SK-N-SH (cell line): Measurements from ENCODE around the gene SYNJ2. TPM values are rescaled to one million over a fixed set of nuclear protein-coding genes. Genes with fewer than 3 reads are reported as not detected.

Source experiments
- CTCF ChIA-PET: fragments of 300-600, 350-600 bp; formaldehyde crosslinking; extraction: SDS; loops from one replicate; lab custom pipeline; 2021; lab: Yijun Ruan, JAX
- POLR2A ChIA-PET: fragments of 350-600 bp; sonication (Branson Sonifier 250); formaldehyde crosslinking; extraction: SDS; loops from one replicate; lab custom pipeline; 2020; ENCODE audit warnings: antibody characterized with exemption, inconsistent platforms; lab: Yijun Ruan, JAX
- DNase-seq: peaks from one replicate; pipeline ENCODE4 v3.0.0; 2012
- H2AFZ ChIP-seq: fragments of 200-600 bp; sonication (generic); 2 replicates; pipeline ENCODE4 v1.8.1; 2016; ENCODE audit warnings: antibody characterized with exemption, mild to moderate bottlenecking, low read depth
- H3F3A ChIP-seq: fragments of 200-600 bp; sonication (generic); replicated peaks from 2 replicates; pipeline ENCODE3; 2016; ENCODE audit warnings: antibody characterized with exemption, mild to moderate bottlenecking; ENCODE audit not compliant: insufficient read depth
- H3K27ac ChIP-seq, 2 experiments: fragments of 200-500 bp in 1 of 2; fragments of 200-600 bp in 1 of 2; sonication (Bioruptor generic) in 1 of 2; sonication (generic), shearing (Covaris generic) in 1 of 2; 2 replicates each; pipeline versions ENCODE4 v1.5.1 to v1.6.1; 2014 to 2016; ENCODE audit warnings: low read depth in 2 of 2, inconsistent platforms in 1 of 2, low read length in 1 of 2, mild to moderate bottlenecking in 1 of 2, mixed read lengths in 1 of 2
- H3K27me3 ChIP-seq: fragments of 200-600 bp; sonication (generic), shearing (Covaris generic); 2 replicates; pipeline ENCODE4 v1.6.1; 2016; ENCODE audit warnings: mixed run types; ENCODE audit not compliant: insufficient read depth
- H3K36me3 ChIP-seq, 2 experiments: fragments of 200-500 bp in 1 of 2; fragments of 200-600 bp in 1 of 2; sonication (Bioruptor generic) in 1 of 2; sonication (generic) in 1 of 2; replicated peaks in 1 of 2; 2 replicates each; pipeline versions ENCODE3 to v1.5.1; 2014 to 2016; ENCODE audit warnings: low read length in 1 of 2, mild to moderate bottlenecking in 1 of 2; ENCODE audit not compliant: insufficient read depth in 2 of 2, control insufficient read depth in 1 of 2
- H3K4me1 ChIP-seq, 2 experiments: fragments of 200-500 bp in 1 of 2; fragments of 200-600 bp in 1 of 2; sonication (Bioruptor generic) in 1 of 2; sonication (generic), shearing (Covaris generic) in 1 of 2; 2 replicates each; pipeline versions ENCODE4 v1.5.1 to v1.6.1; 2014 to 2016; ENCODE audit warnings: low read depth in 1 of 2, low read length in 1 of 2, mixed run types in 1 of 2; ENCODE audit not compliant: insufficient read depth in 2 of 2, control insufficient read depth in 1 of 2
- H3K4me2 ChIP-seq: fragments of 200-600 bp; sonication (generic), shearing (Covaris generic); 2 replicates; pipeline ENCODE4 v1.6.1; 2017; ENCODE audit warnings: mixed run types
- H3K4me3 ChIP-seq, 2 experiments: fragments of 200-500 bp in 1 of 2; fragments of 200-600 bp in 1 of 2; sonication (Bioruptor generic) in 1 of 2; sonication (generic), shearing (Covaris generic) in 1 of 2; 2 replicates each; pipeline versions ENCODE4 v1.5.1 to v1.8.1; 2014 to 2016; ENCODE audit warnings: low read depth in 2 of 2, inconsistent platforms in 1 of 2, low read length in 1 of 2, mild to moderate bottlenecking in 1 of 2, mixed read lengths in 1 of 2, moderate library complexity in 1 of 2
- H3K79me2 ChIP-seq: fragments of 200-600 bp; sonication (generic); 2 replicates; pipeline ENCODE4 v1.8.1; 2017; ENCODE audit warnings: mild to moderate bottlenecking; ENCODE audit not compliant: insufficient read depth
- H3K9ac ChIP-seq: fragments of 200-600 bp; sonication (generic); 2 replicates; pipeline ENCODE4 v1.6.1; 2017; ENCODE audit warnings: mixed run types
- H3K9me2 ChIP-seq: fragments of 200-600 bp; sonication (generic); 2 replicates; pipeline ENCODE4 v1.6.1; 2017; ENCODE audit warnings: mixed run types
- H3K9me3 ChIP-seq: fragments of 200-600 bp; sonication (generic); 2 replicates; pipeline ENCODE4 v1.6.1; 2017; ENCODE audit warnings: mixed run types, mild to moderate bottlenecking, moderate library complexity
- H4K20me1 ChIP-seq: fragments of 200-600 bp; sonication (generic); 2 replicates; pipeline ENCODE4 v1.6.1; 2017; ENCODE audit warnings: mild to moderate bottlenecking, mixed run types; ENCODE audit not compliant: insufficient read depth
- CHD2 ChIP-seq: fragments of 150-350 bp; IDR thresholded peaks from 2 replicates; pipeline ENCODE4 v1.6.1; 2018; ENCODE audit warnings: low read length; ENCODE audit not compliant: partially characterized antibody
- ELF1 ChIP-seq: IDR thresholded peaks from 2 replicates; pipeline ENCODE4 v1.4.0; 2012
- EZH2phosphoT487 ChIP-seq: fragments of 200-600 bp; sonication (generic); IDR thresholded peaks from 2 replicates; pipeline ENCODE4 v1.6.1; 2017; ENCODE audit warnings: low read depth, mixed run types, mild to moderate bottlenecking, antibody characterized with exemption, moderate library complexity, borderline replicate concordance
- FOXJ3 ChIP-seq: sonication (generic); formaldehyde crosslinking; IDR thresholded peaks from 2 replicates; pipeline ENCODE4 v1.5.1; 2020; ENCODE audit warnings: mild to moderate bottlenecking, missing genetic modification reagents
- JUND ChIP-seq: IDR thresholded peaks from 2 replicates; pipeline ENCODE4 v1.4.0; 2012
- MAX ChIP-seq: IDR thresholded peaks from 2 replicates; pipeline ENCODE4 v1.4.0; 2012; ENCODE audit warnings: low read depth
- MXI1 ChIP-seq: IDR thresholded peaks from 2 replicates; pipeline ENCODE4 v1.6.1; 2012; ENCODE audit warnings: mild to moderate bottlenecking, low read depth, low read length, improper control_type of control experiment
- NFIC ChIP-seq: IDR thresholded peaks from 2 replicates; pipeline ENCODE4 v1.4.0; 2012; ENCODE audit warnings: borderline replicate concordance
- POLR2AphosphoS5 ChIP-seq: IDR thresholded peaks from 2 replicates; pipeline ENCODE4 v1.6.1; 2012; ENCODE audit warnings: low read depth, low read length
- RAD21 ChIP-seq: IDR thresholded peaks from 2 replicates; pipeline ENCODE4 v1.6.1; 2012; ENCODE audit warnings: mild to moderate bottlenecking, low read length
- RCOR1 ChIP-seq: fragments of 150-350 bp; IDR thresholded peaks from 2 replicates; pipeline ENCODE4 v1.6.1; 2017; ENCODE audit warnings: antibody characterized with exemption, low read length
- RXRA ChIP-seq: IDR thresholded peaks from 2 replicates; pipeline ENCODE4 v1.4.0; 2012; ENCODE audit warnings: low read depth, mild to moderate bottlenecking, borderline replicate concordance
- SMC3 ChIP-seq: IDR thresholded peaks from 2 replicates; pipeline ENCODE4 v1.6.1; 2012; ENCODE audit warnings: low read depth, low read length, improper control_type of control experiment
- TAF1 ChIP-seq: IDR thresholded peaks from 2 replicates; pipeline ENCODE4 v1.6.1; 2012; ENCODE audit warnings: low read depth, mild to moderate bottlenecking, low read length, moderate library complexity, borderline replicate concordance
- TCF12 ChIP-seq: IDR thresholded peaks from 2 replicates; pipeline ENCODE4 v1.4.0; 2012
- USF1 ChIP-seq: IDR thresholded peaks from 2 replicates; pipeline ENCODE4 v1.4.0; 2012; ENCODE audit warnings: low read depth, borderline replicate concordance
- YY1 ChIP-seq: IDR thresholded peaks from 2 replicates; pipeline ENCODE4 v1.4.0; 2012; ENCODE audit warnings: low read depth, mild to moderate bottlenecking
- WGBS: methylation state at CpG from one replicate; pipeline ENCODE4 v1.1.6; 2017; ENCODE audit warnings: low lambda C conversion rate; 5-methylcytosine and 5-hydroxymethylcytosine counted together
- polyA plus RNA-seq, 3 experiments: library from polyadenylated mRNA; depleted of rRNA; stranded (reverse); fragments of >200 nt; gene quantifications; 2 replicates each; pipeline ENCODE4 v1.2.3, GENCODE V29; 2012
- TF ChIP-seq, protein P1 (sequence below): fragments of 150-350 bp; IDR thresholded peaks from 2 replicates; pipeline ENCODE4 v1.6.1; 2017; ENCODE audit warnings: antibody characterized with exemption, low read length, low read depth, borderline replicate concordance
- TF ChIP-seq, protein P2 (sequence below): IDR thresholded peaks from 2 replicates; pipeline ENCODE4 v1.4.0; 2012; ENCODE audit warnings: low read depth, borderline replicate concordance
- TF ChIP-seq, protein P3 (sequence below): fragments of 150-350 bp; IDR thresholded peaks from 2 replicates; pipeline ENCODE4 v1.6.1; 2016; ENCODE audit warnings: mild to moderate bottlenecking, low read depth, low read length

SYNJ2 gene
- polyA plus RNA-seq, 1 of the 3 experiments (the other 2 are of a cell fraction): 40.0 TPM

GRCh38 chr6:157954150-157955117 lies 27.2 kb upstream of the SYNJ2 start:
- peaks cover 6% of the 10 kb centered on the region for H3F3A ChIP-seq
- no peak overlapping the region for H3K27ac ChIP-seq
- peaks cover 0 to 3% of the 10 kb centered on the region in 2 experiments for H3K36me3 ChIP-seq
- peaks cover 0 to 5% of the 10 kb centered on the region in 2 experiments; a peak in 1 of 4 replicates for H3K4me1 ChIP-seq
- no peaks in the 10 kb centered on the region for H3K79me2 ChIP-seq
- no peaks in the 10 kb centered on the region for H3K27me3 ChIP-seq
- H2AFZ ChIP-seq: no peak overlapping the region
- H3K9ac ChIP-seq: no peak overlapping the region
- no peak for DNase-seq
- H3K9me3 ChIP-seq: peaks cover 15% of the 10 kb centered on the region; the same call in 1 of the 2 replicates
- POLR2A ChIA-PET: no interaction called here
- H4K20me1 ChIP-seq: no peaks in the 10 kb centered on the region
- CTCF ChIA-PET: no interaction called here
- no peak overlapping the region for H3K4me2 ChIP-seq
- no peaks in the 10 kb centered on the region for H3K9me2 ChIP-seq
- WGBS: 87% methylated on average over 30 of the region's 34 CpGs
- TF ChIP-seq FOXJ3 (CRISPR knock-in tag): no peak
- no peak for TF ChIP-seq CHD2
- no peak for TF ChIP-seq YY1
- no peak for TF ChIP-seq MAX
- no peak for TF ChIP-seq RXRA
- TF ChIP-seq NFIC: no peak
- TF ChIP-seq, protein P1, sequence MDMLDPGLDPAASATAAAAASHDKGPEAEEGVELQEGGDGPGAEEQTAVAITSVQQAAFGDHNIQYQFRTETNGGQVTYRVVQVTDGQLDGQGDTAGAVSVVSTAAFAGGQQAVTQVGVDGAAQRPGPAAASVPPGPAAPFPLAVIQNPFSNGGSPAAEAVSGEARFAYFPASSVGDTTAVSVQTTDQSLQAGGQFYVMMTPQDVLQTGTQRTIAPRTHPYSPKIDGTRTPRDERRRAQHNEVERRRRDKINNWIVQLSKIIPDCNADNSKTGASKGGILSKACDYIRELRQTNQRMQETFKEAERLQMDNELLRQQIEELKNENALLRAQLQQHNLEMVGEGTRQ: no peak
- no peak for TF ChIP-seq SMC3
- no peak for TF ChIP-seq TCF12
- no peak overlapping the region for H3K4me3 ChIP-seq

DNA sequence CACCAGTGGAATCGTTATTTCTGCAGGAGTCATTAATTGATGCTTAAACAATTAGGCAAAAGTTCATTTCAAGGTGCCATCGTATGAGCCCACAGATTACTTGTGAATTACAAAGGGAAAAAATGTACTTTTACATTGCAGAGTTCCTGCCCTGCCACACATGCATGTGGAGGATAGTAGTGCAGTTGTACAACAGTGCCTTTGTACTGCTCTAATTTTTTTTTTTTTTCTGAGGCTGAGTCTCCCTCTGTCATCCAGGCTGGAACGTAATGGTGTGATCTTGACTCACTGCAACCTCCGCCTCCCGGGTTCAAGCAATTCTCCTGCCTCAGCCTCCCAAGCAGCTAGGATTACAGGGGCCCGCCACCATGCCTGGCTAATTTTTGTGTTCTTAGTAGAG lies 26.0 kb upstream of the SYNJ2 start:
- no peak overlapping the region for H3K27ac ChIP-seq
- DNase-seq: no peak
- POLR2A ChIA-PET: no interaction called here
- WGBS: 95% methylated on average over 6 of the region's 6 CpGs
- H3K79me2 ChIP-seq: no peaks in the 10 kb centered on the region
- CTCF ChIA-PET: interaction anchor here (1.6 kb wide), 1 partner anchor 8 kb away, joined by 5 read pairs; no protein-coding TSS in a partner anchor
- peaks cover 9% of the 10 kb centered on the region; the same call in 1 of the 2 replicates for H3K9me3 ChIP-seq
- H3K4me2 ChIP-seq: no peak overlapping the region
- H3K36me3 ChIP-seq: peaks cover 0 to 3% of the 10 kb centered on the region in 2 experiments
- H3K4me3 ChIP-seq: no peak overlapping the region
- no peak overlapping the region for H3K9ac ChIP-seq
- peaks cover 0 to 5% of the 10 kb centered on the region in 2 experiments; a peak in 1 of 4 replicates for H3K4me1 ChIP-seq
- no peaks in the 10 kb centered on the region for H3K9me2 ChIP-seq
- no peaks in the 10 kb centered on the region for H4K20me1 ChIP-seq
- no peak overlapping the region for H2AFZ ChIP-seq
- peaks cover 6% of the 10 kb centered on the region for H3F3A ChIP-seq
- no peaks in the 10 kb centered on the region for H3K27me3 ChIP-seq
- no peak for TF ChIP-seq TAF1
- TF ChIP-seq, protein P1: no peak
- no peak for TF ChIP-seq TCF12
- no peak for TF ChIP-seq CHD2
- no peak for TF ChIP-seq ELF1
- no peak for TF ChIP-seq MXI1
- no peak for TF ChIP-seq JUND
- no peak for TF ChIP-seq RAD21
- no peak for TF ChIP-seq EZH2phosphoT487
- TF ChIP-seq NFIC: no peak
- no peak for TF ChIP-seq USF1
- no peak for TF ChIP-seq POLR2AphosphoS5
- TF ChIP-seq, protein P2, sequence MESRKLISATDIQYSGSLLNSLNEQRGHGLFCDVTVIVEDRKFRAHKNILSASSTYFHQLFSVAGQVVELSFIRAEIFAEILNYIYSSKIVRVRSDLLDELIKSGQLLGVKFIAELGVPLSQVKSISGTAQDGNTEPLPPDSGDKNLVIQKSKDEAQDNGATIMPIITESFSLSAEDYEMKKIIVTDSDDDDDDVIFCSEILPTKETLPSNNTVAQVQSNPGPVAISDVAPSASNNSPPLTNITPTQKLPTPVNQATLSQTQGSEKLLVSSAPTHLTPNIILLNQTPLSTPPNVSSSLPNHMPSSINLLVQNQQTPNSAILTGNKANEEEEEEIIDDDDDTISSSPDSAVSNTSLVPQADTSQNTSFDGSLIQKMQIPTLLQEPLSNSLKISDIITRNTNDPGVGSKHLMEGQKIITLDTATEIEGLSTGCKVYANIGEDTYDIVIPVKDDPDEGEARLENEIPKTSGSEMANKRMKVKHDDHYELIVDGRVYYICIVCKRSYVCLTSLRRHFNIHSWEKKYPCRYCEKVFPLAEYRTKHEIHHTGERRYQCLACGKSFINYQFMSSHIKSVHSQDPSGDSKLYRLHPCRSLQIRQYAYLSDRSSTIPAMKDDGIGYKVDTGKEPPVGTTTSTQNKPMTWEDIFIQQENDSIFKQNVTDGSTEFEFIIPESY: no peak
- TF ChIP-seq RCOR1: no peak
- TF ChIP-seq, protein P3, sequence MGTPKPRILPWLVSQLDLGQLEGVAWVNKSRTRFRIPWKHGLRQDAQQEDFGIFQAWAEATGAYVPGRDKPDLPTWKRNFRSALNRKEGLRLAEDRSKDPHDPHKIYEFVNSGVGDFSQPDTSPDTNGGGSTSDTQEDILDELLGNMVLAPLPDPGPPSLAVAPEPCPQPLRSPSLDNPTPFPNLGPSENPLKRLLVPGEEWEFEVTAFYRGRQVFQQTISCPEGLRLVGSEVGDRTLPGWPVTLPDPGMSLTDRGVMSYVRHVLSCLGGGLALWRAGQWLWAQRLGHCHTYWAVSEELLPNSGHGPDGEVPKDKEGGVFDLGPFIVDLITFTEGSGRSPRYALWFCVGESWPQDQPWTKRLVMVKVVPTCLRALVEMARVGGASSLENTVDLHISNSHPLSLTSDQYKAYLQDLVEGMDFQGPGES: no peak
